HEK293 (cell line): Measurements from ENCODE around the gene CFAP46.

Source experiments
- CTCF ChIA-PET: fragments of 350-600 bp; formaldehyde crosslinking; extraction: SDS; loops from one replicate; lab custom pipeline; 2021; ENCODE audit warnings: antibody characterized with exemption; lab: Yijun Ruan, JAX
- POLR2A ChIA-PET: fragments of 300-600 bp; formaldehyde crosslinking; extraction: SDS; loops from one replicate; lab custom pipeline; 2020; ENCODE audit warnings: antibody characterized with exemption, inconsistent platforms; lab: Yijun Ruan, JAX
- H3K27ac ChIP-seq: fragments of 200-500 bp; sonication (Bioruptor generic); 2 replicates; pipeline ENCODE4 v1.5.1; 2014; ENCODE audit warnings: low read depth, low read length, control low read depth, inconsistent platforms; ENCODE audit errors: extremely low read depth
- H3K36me3 ChIP-seq, 2 experiments: fragments of 200-500 bp in 1 of 2; sonication (Bioruptor generic) in 1 of 2; 1 replicate in 1 of 2; 2 replicates in 1 of 2; pipeline ENCODE4 v1.5.1; 2014 to 2017; ENCODE audit warnings: inconsistent platforms in 2 of 2, low read length in 2 of 2; ENCODE audit not compliant: control insufficient read depth in 2 of 2, insufficient read depth in 1 of 2
- H3K4me1 ChIP-seq: fragments of 200-500 bp; sonication (Bioruptor generic); 2 replicates; pipeline ENCODE4 v1.5.1; 2014; ENCODE audit warnings: mild to moderate bottlenecking, low read length, inconsistent platforms; ENCODE audit not compliant: control insufficient read depth, insufficient read depth
- H3K4me3 ChIP-seq: 2 replicates; pipeline ENCODE4 v1.5.1; 2011; ENCODE audit warnings: low read depth, mild to moderate bottlenecking, control low read depth, low read length, moderate library complexity
- H3K9me3 ChIP-seq: fragments of 200-500 bp; sonication (Bioruptor generic); 2 replicates; pipeline ENCODE4 v1.5.1; 2014; ENCODE audit warnings: low read depth, low read length, inconsistent platforms; ENCODE audit not compliant: control insufficient read depth, insufficient read depth
- FEZF1 ChIP-seq: fragments of 450-650 bp; formaldehyde crosslinking; IDR thresholded peaks from 2 replicates; pipeline ENCODE4 v1.5.1; 2016; ENCODE audit warnings: missing biosample characterization, missing genetic modification characterization
- KLF1 ChIP-seq: fragments of 450-650 bp; formaldehyde crosslinking; IDR thresholded peaks from 2 replicates; pipeline ENCODE4 v1.5.1; 2016; ENCODE audit warnings: missing biosample characterization, missing genetic modification characterization
- KLF10 ChIP-seq: fragments of 450-650 bp; IDR thresholded peaks from 2 replicates; pipeline ENCODE4 v1.5.1; 2018; ENCODE audit warnings: missing biosample characterization, mild to moderate bottlenecking, missing genetic modification characterization
- KLF16 ChIP-seq: fragments of 450-650 bp; formaldehyde crosslinking; IDR thresholded peaks from 2 replicates; pipeline ENCODE4 v1.5.1; 2017; ENCODE audit warnings: missing biosample characterization, missing genetic modification characterization
- PRDM2 ChIP-seq: fragments of 450-650 bp; formaldehyde crosslinking; IDR thresholded peaks from 2 replicates; pipeline ENCODE4 v1.5.1; 2016; ENCODE audit warnings: missing biosample characterization, missing genetic modification characterization, borderline replicate concordance
- SP2 ChIP-seq: fragments of 450-650 bp; formaldehyde crosslinking; IDR thresholded peaks from 2 replicates; pipeline ENCODE4 v1.5.1; 2016; ENCODE audit warnings: missing biosample characterization, missing genetic modification characterization
- ZBTB48 ChIP-seq: fragments of 450-650 bp; formaldehyde crosslinking; IDR thresholded peaks from 2 replicates; pipeline ENCODE4 v1.5.1; 2016; ENCODE audit warnings: missing biosample characterization, missing genetic modification characterization
- ZFP3 ChIP-seq: fragments of 450-650 bp; formaldehyde crosslinking; IDR thresholded peaks from 2 replicates; pipeline ENCODE4 v1.5.1; 2016; ENCODE audit warnings: low read depth, missing biosample characterization, missing genetic modification characterization
- ZNF157 ChIP-seq: fragments of 450-650 bp; formaldehyde crosslinking; IDR thresholded peaks from 2 replicates; pipeline ENCODE4 v1.5.1; 2016; ENCODE audit warnings: missing biosample characterization, missing genetic modification characterization
- ZNF19 ChIP-seq: fragments of 450-650 bp; formaldehyde crosslinking; IDR thresholded peaks from 2 replicates; pipeline ENCODE4; 2016; ENCODE audit warnings: missing biosample characterization, missing genetic modification characterization, low read depth
- ZNF248 ChIP-seq: fragments of 450-650 bp; formaldehyde crosslinking; IDR thresholded peaks from 2 replicates; pipeline ENCODE4 v1.5.1; 2017; ENCODE audit warnings: missing biosample characterization, missing genetic modification characterization
- ZNF266 ChIP-seq: fragments of 450-650 bp; formaldehyde crosslinking; IDR thresholded peaks from 2 replicates; pipeline ENCODE4 v1.5.1; 2016; ENCODE audit warnings: missing biosample characterization, missing genetic modification characterization, low read depth
- ZNF394 ChIP-seq: fragments of 450-650 bp; formaldehyde crosslinking; IDR thresholded peaks from 2 replicates; pipeline ENCODE4 v1.5.1; 2016; ENCODE audit warnings: missing biosample characterization, missing genetic modification characterization, mild to moderate bottlenecking, moderate library complexity, borderline replicate concordance
- ZNF600 ChIP-seq: fragments of 450-650 bp; formaldehyde crosslinking; IDR thresholded peaks from 2 replicates; pipeline ENCODE4 v1.5.1; 2016; ENCODE audit warnings: missing biosample characterization, missing genetic modification characterization
- ZSCAN4 ChIP-seq: fragments of 450-650 bp; formaldehyde crosslinking; IDR thresholded peaks from 2 replicates; pipeline ENCODE4 v1.5.1; 2017; ENCODE audit warnings: missing biosample characterization, missing genetic modification characterization
- TF ChIP-seq, protein P1 (sequence below): fragments of 450-650 bp; formaldehyde crosslinking; IDR thresholded peaks from 2 replicates; pipeline ENCODE4 v1.5.1; 2016; ENCODE audit warnings: missing biosample characterization, missing genetic modification characterization, borderline replicate concordance

CFAP46 gene

DNA sequence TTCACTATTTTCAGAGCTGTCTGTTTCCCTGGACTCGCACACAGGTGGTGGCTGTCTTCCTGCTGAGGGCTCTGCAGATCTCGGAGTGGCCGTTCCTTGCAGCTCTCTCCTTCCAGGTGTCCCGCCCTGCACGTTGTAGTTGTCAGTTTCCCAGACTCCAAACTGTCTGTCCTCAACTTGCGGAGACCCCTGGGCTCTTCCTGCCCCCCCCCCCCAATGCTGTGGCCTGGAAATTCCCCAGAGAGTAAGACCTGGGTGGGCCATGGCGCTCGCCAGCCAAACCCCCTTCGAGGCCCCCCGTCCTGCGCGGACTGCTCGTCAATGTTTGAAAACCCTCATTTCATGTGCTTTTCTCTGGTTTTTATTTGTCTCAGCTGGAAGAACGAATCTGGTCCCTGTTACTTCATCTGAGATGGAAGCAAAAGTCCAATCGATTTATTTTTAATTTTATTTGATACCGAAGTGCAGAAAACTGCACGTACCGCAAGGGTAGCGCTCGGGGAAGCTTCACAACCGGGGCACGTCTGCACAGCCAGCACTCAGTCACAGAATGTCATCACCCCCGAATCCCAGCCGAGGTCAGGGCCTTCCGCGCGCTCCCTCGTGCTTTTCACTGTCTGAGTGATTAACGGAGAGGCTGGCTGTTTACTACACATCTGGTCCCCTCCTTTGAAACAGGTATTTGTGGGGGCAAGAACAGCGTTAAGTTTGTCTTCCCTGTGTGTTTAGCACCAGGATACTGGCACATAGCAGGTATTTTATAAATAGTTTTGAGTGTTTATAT lies 110.0 kb downstream of the CFAP46 start:
- Histone ChIP-seq H3K36me3 (no peaks in the 10 kb centered on the region), H3K4me3 (no peak overlapping the region), H3K27ac (no peak overlapping the region), H3K4me1 (no peaks in the 10 kb centered on the region), H3K9me3 (no peaks in the 10 kb centered on the region)
- POLR2A ChIA-PET = no interaction called here
- TF ChIP-seq ZNF600 (tag by site-specific recombination) (no peak), ZFP3 (tag by site-specific recombination) (no peak), ZNF248 (tag by site-specific recombination) (no peak), ZBTB48 (tag by site-specific recombination) (no peak), ZNF157 (tag by site-specific recombination) (no peak), PRDM2 (tag by site-specific recombination) (no peak), ZSCAN4 (tag by site-specific recombination) (no peak), FEZF1 (tag by site-specific recombination) (no peak), ZNF266 (tag by site-specific recombination) (no peak), ZNF394 (tag by site-specific recombination) (no peak), SP2 (tag by site-specific recombination) (no peak), KLF1 (no peak), ZNF19 (tag by site-specific recombination) (no peak), KLF16 (tag by site-specific recombination) (no peak), KLF10 (tag by site-specific recombination) (no peak)
- TF ChIP-seq, protein P1, sequence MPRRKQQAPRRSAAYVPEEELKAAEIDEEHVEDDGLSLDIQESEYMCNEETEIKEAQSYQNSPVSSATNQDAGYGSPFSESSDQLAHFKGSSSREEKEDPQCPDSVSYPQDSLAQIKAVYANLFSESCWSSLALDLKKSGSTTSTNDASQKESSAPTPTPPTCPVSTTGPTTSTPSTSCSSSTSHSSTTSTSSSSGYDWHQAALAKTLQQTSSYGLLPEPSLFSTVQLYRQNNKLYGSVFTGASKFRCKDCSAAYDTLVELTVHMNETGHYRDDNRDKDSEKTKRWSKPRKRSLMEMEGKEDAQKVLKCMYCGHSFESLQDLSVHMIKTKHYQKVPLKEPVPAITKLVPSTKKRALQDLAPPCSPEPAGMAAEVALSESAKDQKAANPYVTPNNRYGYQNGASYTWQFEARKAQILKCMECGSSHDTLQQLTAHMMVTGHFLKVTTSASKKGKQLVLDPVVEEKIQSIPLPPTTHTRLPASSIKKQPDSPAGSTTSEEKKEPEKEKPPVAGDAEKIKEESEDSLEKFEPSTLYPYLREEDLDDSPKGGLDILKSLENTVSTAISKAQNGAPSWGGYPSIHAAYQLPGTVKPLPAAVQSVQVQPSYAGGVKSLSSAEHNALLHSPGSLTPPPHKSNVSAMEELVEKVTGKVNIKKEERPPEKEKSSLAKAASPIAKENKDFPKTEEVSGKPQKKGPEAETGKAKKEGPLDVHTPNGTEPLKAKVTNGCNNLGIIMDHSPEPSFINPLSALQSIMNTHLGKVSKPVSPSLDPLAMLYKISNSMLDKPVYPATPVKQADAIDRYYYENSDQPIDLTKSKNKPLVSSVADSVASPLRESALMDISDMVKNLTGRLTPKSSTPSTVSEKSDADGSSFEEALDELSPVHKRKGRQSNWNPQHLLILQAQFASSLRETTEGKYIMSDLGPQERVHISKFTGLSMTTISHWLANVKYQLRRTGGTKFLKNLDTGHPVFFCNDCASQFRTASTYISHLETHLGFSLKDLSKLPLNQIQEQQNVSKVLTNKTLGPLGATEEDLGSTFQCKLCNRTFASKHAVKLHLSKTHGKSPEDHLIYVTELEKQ (tag by site-specific recombination) = no peak
- CTCF ChIA-PET = interaction anchor here (0.6 to 1.1 kb wide), 4 partner anchors 51 to 372 kb away, joined by 3 read pairs; no protein-coding TSS in a partner anchor
